ENCODE measurements around the gene RAP1GDS1.

RAP1GDS1 gene

GRCh38 chr4:98260579-98261404 is at the start of gene RAP1GDS1:
Gene RAP1GDS1, plus strand, starts transcription at chr4:98261384. Its CDS starts 182 bp downstream, at chr4:98261566.
- DNase-seq (ENCODE audit: low spot score) = peak; percentile 95

DNA sequence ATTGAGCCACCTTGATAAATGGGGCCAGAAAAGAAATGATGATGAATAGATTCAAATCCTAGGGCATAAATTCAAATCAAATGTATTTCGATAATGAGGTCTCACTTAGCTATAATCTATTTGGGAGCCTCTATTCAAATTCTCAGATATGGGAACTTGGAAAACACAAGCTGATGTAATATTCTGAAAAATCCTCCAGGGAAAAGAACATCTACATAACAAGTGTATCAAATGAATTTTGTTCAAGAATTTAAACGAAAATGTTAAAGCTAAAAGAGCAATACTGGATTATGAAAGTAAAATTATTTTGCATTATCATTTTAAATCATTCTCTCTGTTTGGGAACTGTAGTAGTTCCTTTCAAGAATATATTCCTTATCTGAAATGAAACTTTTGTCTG is 38.9 kb upstream of the RAP1GDS1 start:
- DNase-seq (ENCODE audit: low spot score) = no peak

DNA sequence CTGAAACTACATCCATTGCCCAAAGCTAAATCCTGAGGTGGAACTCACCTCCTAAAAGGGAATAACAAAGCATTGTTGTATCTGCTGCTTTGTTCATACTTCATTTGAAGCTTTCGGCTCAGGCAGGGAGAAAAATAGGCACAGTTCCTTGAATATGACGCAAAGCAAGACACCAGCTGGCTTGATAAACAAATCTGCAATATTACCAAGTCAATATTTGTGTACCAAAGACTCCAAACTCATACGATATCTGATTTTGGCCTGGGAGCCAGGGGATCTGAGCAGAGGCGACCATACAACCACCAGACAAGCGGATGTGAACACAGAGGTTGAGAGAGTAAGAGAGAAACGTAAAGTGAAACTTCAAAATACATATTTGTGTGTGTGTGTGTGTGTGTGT is 34.8 kb upstream of the RAP1GDS1 start:
- DNase-seq (ENCODE audit: low spot score) = no peak

- DNase-seq (ENCODE audit: low spot score) = no peak
Measured at GRCh38 chr4:98230961-98231360, 30.2 kb upstream of the RAP1GDS1 start.

GRCh38 chr4:98232202-98232601 is 29.0 kb upstream of the RAP1GDS1 start:
- peak; percentile 77 for DNase-seq (ENCODE audit: low spot score)

- DNase-seq (ENCODE audit: low spot score) = peak; percentile 8
Measured at GRCh38 chr4:98237204-98237603, 24.0 kb upstream of the RAP1GDS1 start.

DNA sequence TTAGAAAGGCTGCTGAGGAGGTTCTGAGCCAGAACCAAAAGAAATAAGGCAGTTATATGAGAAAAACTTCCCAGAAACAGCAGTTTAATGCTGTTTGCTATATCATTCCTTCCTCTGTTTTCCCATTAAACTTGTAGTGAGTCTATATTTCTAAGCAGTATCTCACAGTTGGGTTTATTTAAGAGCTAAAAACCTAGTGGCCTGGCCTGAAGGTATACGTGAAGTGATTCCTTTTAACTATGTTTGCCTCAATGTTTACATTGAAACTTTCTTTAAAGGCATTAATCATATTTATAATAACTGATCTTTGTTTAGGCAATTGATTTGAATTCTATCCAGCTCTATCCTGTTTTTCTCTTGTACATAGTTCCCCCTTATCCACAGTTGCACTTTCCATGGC is 19.1 kb upstream of the RAP1GDS1 start:
- DNase-seq (ENCODE audit: low spot score) = no peak

DNA sequence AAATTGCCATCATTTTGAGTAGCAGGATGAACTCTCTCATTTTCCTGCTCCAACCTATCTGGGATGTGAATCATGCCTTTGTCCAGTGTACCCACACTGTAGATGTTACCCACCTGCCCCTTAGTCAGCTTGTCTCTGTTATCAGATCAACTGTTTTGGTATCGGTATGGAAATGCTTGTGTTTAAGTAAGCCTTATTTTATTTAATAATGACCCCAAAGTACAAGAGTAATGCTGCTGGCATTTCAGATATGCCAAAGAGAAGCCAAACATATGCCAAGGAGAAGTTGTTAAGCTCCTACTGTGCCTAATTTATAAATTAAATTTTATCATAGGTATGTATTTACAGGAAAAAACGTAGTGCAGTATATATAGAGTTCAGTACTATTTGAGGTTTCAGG is 18.6 kb upstream of the RAP1GDS1 start:
- DNase-seq (ENCODE audit: low spot score) = no peak

GRCh38 chr4:98245226-98245625 is 16.0 kb upstream of the RAP1GDS1 start:
- DNase-seq (ENCODE audit: low spot score) = no peak

- DNase-seq (ENCODE audit: low spot score) = no peak
Measured at GRCh38 chr4:98248934-98249333, 12.2 kb upstream of the RAP1GDS1 start.

GRCh38 chr4:98249831-98250230 is 11.4 kb upstream of the RAP1GDS1 start:
- no peak for DNase-seq (ENCODE audit: low spot score)

DNA sequence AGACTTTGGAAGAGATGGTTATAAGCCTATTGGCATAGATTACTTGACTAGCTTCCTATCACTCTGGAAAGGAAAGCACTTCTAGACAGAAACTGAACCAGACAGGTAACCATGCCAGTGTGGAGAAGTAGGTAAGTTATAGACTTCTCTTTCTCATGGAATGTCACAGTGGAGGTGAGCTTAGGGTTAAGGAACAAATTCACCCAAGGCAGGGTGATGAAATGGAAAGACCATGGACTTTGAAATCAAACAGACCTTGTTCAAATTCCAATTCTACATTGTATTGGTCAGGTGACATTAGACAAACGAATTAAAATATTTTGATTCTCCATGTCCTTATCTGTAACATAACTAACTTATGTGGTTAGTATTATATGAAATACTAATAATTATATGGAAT is 7.7 kb upstream of the RAP1GDS1 start:
- no peak for DNase-seq (ENCODE audit: low spot score)

GRCh38 chr4:98260047-98260578 is 1.1 kb upstream of the RAP1GDS1 start:
- peak; percentile 29 for DNase-seq (ENCODE audit: low spot score)

- DNase-seq (ENCODE audit: low spot score) = peak; percentile 54
Measured at GRCh38 chr4:98261405-98262291, 464 bp downstream of the RAP1GDS1 start.

DNA sequence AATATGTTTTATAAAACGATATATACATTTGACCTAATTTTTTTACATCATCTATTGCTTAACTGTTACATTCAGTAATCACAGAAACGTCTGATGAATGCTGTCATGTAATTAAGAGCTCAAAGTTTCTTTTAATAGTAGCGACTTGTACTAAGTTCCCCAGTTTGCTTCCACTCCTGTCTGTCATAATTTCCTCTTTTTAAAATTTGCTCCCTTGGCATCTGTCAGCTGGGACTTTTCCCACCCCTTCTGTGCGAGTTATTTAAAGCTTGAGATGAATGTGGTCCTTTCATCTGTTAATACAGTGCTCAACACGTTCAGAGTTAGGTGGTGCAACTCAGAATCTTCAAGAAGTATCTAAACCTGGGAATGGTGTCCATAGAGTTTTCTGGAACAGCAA is 1.2 kb downstream of the RAP1GDS1 start:
- DNase-seq (ENCODE audit: low spot score) = no peak

- DNase-seq (ENCODE audit: low spot score) = no peak
Measured at GRCh38 chr4:98267498-98267897, 6.3 kb downstream of the RAP1GDS1 start.

DNA sequence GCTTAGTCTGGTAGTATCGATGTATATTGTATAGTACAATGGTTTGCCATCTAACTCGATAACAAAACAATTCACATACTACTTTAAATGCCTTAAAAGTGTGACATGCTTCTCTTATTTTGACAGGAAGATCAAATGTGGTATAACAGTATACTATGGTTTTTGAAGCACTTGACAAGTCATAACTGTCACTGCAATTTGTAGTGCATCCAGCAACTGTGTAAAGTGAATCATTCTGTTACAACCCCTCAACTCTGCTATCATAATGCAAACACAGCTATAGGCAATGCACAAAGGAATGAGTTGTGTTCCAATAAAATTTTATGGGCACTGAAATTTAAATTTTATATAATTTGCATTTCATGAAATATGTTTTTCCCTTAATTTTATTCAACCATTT is 14.0 kb downstream of the RAP1GDS1 start:
- DNase-seq (ENCODE audit: low spot score) = no peak

- no peak for DNase-seq (ENCODE audit: low spot score)
Measured at GRCh38 chr4:98283219-98284189, 22.3 kb downstream of the RAP1GDS1 start.

DNA sequence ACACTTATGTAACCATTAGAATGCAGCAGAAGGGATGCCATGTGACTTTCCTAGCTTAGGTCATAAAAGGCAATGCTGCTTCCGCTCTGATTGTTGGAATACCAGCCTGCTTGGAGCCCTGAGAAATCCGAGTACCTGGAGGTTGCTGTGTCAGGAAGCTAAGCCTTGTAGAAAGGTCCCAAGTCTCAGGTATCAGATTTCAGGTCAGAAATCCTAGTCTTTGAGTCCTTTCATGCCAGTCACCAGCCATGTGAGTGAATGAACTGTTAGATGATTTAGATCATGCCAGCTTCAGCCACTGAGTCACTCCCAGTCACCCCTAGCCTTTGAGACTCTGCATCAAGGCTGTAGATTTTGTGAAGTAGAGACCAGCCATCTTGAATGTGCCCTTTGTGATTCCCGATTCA is 23.5 kb downstream of the RAP1GDS1 start:
- no peak for DNase-seq (ENCODE audit: low spot score)

DNA sequence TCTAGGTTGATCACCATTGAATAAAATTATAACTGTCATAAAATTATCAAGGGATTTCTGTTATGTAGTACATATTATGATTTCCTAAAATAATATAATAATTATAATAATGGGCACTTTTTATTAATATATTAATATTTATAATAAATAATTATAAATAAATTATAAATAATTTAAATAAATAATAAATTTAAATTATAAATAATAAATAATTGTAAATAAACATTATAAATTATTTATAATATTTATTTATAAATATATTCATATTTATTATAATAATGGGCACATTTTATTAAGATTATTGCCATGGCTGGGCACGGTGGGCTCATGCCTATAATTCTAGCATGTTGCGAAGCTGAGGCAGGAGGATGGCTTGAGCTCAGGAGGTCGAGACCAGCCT is 24.5 kb downstream of the RAP1GDS1 start:
- DNase-seq (ENCODE audit: low spot score) = no peak

- no peak for DNase-seq (ENCODE audit: low spot score)
Measured at GRCh38 chr4:98287328-98287727, 26.1 kb downstream of the RAP1GDS1 start.

- DNase-seq (ENCODE audit: low spot score) = peak; percentile 69
Measured at GRCh38 chr4:98288671-98289070, 27.5 kb downstream of the RAP1GDS1 start.

Measured in NAMALWA (cell line).